Activated CD4-positive, CD25-positive, alpha-beta regulatory T cell treated with anti-CD3 and anti-CD28 coated beads, Interleukin-2, amount 50 U/mL, for 72 hours (primary cell): ENCODE data around the gene LYPD6B.

Experiments used
- DNase-seq: peaks from one replicate; pipeline ENCODE4 v3.0.0; 2021

The LYPD6B gene

GRCh38 chr2:149038442-149039212 lies at the start of gene LYPD6B:
TSS of gene LYPD6B (plus strand) at chr2:149038699. CDS start at chr2:149130949, 92,250 bp downstream.
- no peak for DNase-seq

- DNase-seq = no peak
Measured at GRCh38 chr2:148989882-148990493, 48.5 kb upstream of the LYPD6B start.

- no peak for DNase-seq
Measured at GRCh38 chr2:148990968-148991367, 47.5 kb upstream of the LYPD6B start.

GRCh38 chr2:148992448-148992847 lies 46.1 kb upstream of the LYPD6B start:
- DNase-seq = no peak

- DNase-seq = no peak
Measured at GRCh38 chr2:148993351-148993750, 45.1 kb upstream of the LYPD6B start.

GRCh38 chr2:148994341-148994740 lies 44.2 kb upstream of the LYPD6B start:
- no peak for DNase-seq

- no peak for DNase-seq
Measured at GRCh38 chr2:148996805-148997204, 41.7 kb upstream of the LYPD6B start.

GRCh38 chr2:148998165-148998830 lies 40.2 kb upstream of the LYPD6B start:
- no peak for DNase-seq

- no peak for DNase-seq
Measured at GRCh38 chr2:148998831-148999200, 39.7 kb upstream of the LYPD6B start.

GRCh38 chr2:148999451-148999921 lies 39.0 kb upstream of the LYPD6B start:
- DNase-seq = no peak

- DNase-seq = no peak
Measured at GRCh38 chr2:149000158-149000938, 38.2 kb upstream of the LYPD6B start.

- DNase-seq = no peak
Measured at GRCh38 chr2:149001496-149001895, 37.0 kb upstream of the LYPD6B start.

- DNase-seq = no peak
Measured at GRCh38 chr2:149002378-149002890, 36.1 kb upstream of the LYPD6B start.

GRCh38 chr2:149002891-149003740 lies 35.4 kb upstream of the LYPD6B start:
- no peak for DNase-seq

- no peak for DNase-seq
Measured at GRCh38 chr2:149004836-149005235, 33.7 kb upstream of the LYPD6B start.

- no peak for DNase-seq
Measured at GRCh38 chr2:149005471-149006077, 32.9 kb upstream of the LYPD6B start.

- no peak for DNase-seq
Measured at GRCh38 chr2:149006883-149007543, 31.5 kb upstream of the LYPD6B start.

GRCh38 chr2:149008381-149008780 lies 30.1 kb upstream of the LYPD6B start:
- DNase-seq = no peak

GRCh38 chr2:149009576-149010461 lies 28.7 kb upstream of the LYPD6B start:
- no peak for DNase-seq

GRCh38 chr2:149012545-149012944 lies 26.0 kb upstream of the LYPD6B start:
- no peak for DNase-seq
